ENCODE results near the gene FAM81A.

GRCh38 chr15:59438625-59439290, 772 bp downstream of the FAM81A start:
- TF ChIP-seq CTCF (IDR thresholded peaks at IDR 0.05) (no peak), PREB (CRISPR knock-in tag; IDR thresholded peaks at IDR 0.05; ENCODE audit: borderline replicate concordance) (no peak), MXD4 (CRISPR knock-in tag; IDR thresholded peaks at IDR 0.05; ENCODE audit: borderline replicate concordance) (no peak), FOXP4 (CRISPR knock-in tag; IDR thresholded peaks at IDR 0.05) (no peak), PRDM15 (CRISPR knock-in tag; IDR thresholded peaks at IDR 0.05) (no peak), IRF1 (CRISPR knock-in tag; IDR thresholded peaks at IDR 0.05) (no peak), GABPB1 (CRISPR knock-in tag; IDR thresholded peaks at IDR 0.05) (no peak), ZBTB21 (CRISPR knock-in tag; IDR thresholded peaks at IDR 0.05; ENCODE audit: borderline replicate concordance) (no peak), E2F4 (CRISPR knock-in tag; IDR thresholded peaks at IDR 0.05; ENCODE audit: borderline replicate concordance, low read depth) (no peak), MLX (CRISPR knock-in tag; IDR thresholded peaks at IDR 0.05) (no peak), ETV6 (CRISPR knock-in tag; IDR thresholded peaks at IDR 0.05) (no peak), CREB1 (CRISPR knock-in tag; IDR thresholded peaks at IDR 0.05) (no peak), SMAD3 (CRISPR knock-in tag; IDR thresholded peaks at IDR 0.05; ENCODE audit: borderline replicate concordance) (no peak)

Measured in WTC11 (cell line).